Measurements from ENCODE around the gene PIP5KL1. TPM values are rescaled to one million over a fixed set of nuclear protein-coding genes. Genes with fewer than 3 reads are reported as not detected.

Gene PIP5KL1
- total RNA-seq, 1 donor from 2014 or later = 4.9 TPM

- H3K4me3 ChIP-seq (ENCODE audit: insufficient read depth, low read depth, low read length) = no peak overlapping the region
- DNase-seq (ENCODE audit: low read depth) = no peak
- H3K36me3 ChIP-seq (ENCODE audit: insufficient read depth, low read length) = no peaks in the 10 kb centered on the region
- no peaks in the 10 kb centered on the region for H3K27me3 ChIP-seq (ENCODE audit: insufficient read depth, low read length)
- Mint-ChIP-seq H3K36me3 (ENCODE audit: low read depth, unreplicated experiment) (peaks cover 10% of the 10 kb centered on the region), H3K4me3 (ENCODE audit: unreplicated experiment) (peak overlapping the region; percentile 67), H3K4me1 (ENCODE audit: low read depth, unreplicated experiment) (peaks cover 17% of the 10 kb centered on the region), H3K27me3 (ENCODE audit: low read depth, unreplicated experiment) (no peaks in the 10 kb centered on the region), H3K9me3 (ENCODE audit: unreplicated experiment) (no peaks in the 10 kb centered on the region), H3K27ac (ENCODE audit: unreplicated experiment) (peak overlapping the region; percentile 66)
- peaks cover 20% of the 10 kb centered on the region for H3K79me2 ChIP-seq (ENCODE audit: insufficient read depth, low read length)
- H3K4me2 ChIP-seq (ENCODE audit: low read length) = peak overlapping the region; percentile 94
- peaks cover 18% of the 10 kb centered on the region for H4K20me1 ChIP-seq (ENCODE audit: insufficient read depth, low read length)
- TF ChIP-seq EZH2 (IDR thresholded peaks at IDR 0.05; ENCODE audit: insufficient read depth, low read length) (no peak), CTCF (IDR thresholded peaks at IDR 0.05; ENCODE audit: insufficient read depth, low read depth, low read length) (no peak)
- no peak for FAIRE-seq
- H3K4me1 ChIP-seq (ENCODE audit: insufficient read depth, low read length) = peaks cover 44% of the 10 kb centered on the region
- H2AFZ ChIP-seq (ENCODE audit: low read depth, low read length) = no peak overlapping the region
- H3K9me3 ChIP-seq (ENCODE audit: insufficient read depth, low read depth, low read length) = no peaks in the 10 kb centered on the region
- peak overlapping the region; percentile 51 for H3K9ac ChIP-seq (ENCODE audit: low read length)
- H3K27ac ChIP-seq (ENCODE audit: low read depth, low read length) = no peak overlapping the region
These were observed 54.4 kb downstream of the PIP5KL1 start for GRCh38 chr9:127876026-127876763.

GRCh38 chr9:127875306-127875966, 55.1 kb downstream of the PIP5KL1 start:
- H3K4me3 ChIP-seq (ENCODE audit: insufficient read depth, low read depth, low read length) = no peak overlapping the region
- peaks cover 21% of the 10 kb centered on the region for H4K20me1 ChIP-seq (ENCODE audit: insufficient read depth, low read length)
- peak overlapping the region; percentile 77 for H3K4me2 ChIP-seq (ENCODE audit: low read length)
- no peak for TF ChIP-seq EZH2 (IDR thresholded peaks at IDR 0.05; ENCODE audit: insufficient read depth, low read length)
- no peak for TF ChIP-seq CTCF (IDR thresholded peaks at IDR 0.05; ENCODE audit: insufficient read depth, low read depth, low read length)
- no peak overlapping the region for H3K27ac ChIP-seq (ENCODE audit: low read depth, low read length)
- Mint-ChIP-seq H3K27me3 (ENCODE audit: low read depth, unreplicated experiment) (no peaks in the 10 kb centered on the region), H3K9me3 (ENCODE audit: unreplicated experiment) (no peaks in the 10 kb centered on the region), H3K4me3 (ENCODE audit: unreplicated experiment) (peak overlapping the region; percentile 67), H3K36me3 (ENCODE audit: low read depth, unreplicated experiment) (peaks cover 10% of the 10 kb centered on the region), H3K27ac (ENCODE audit: unreplicated experiment) (peak overlapping the region; percentile 66), H3K4me1 (ENCODE audit: low read depth, unreplicated experiment) (peaks cover 17% of the 10 kb centered on the region)
- H3K79me2 ChIP-seq (ENCODE audit: insufficient read depth, low read length) = peaks cover 20% of the 10 kb centered on the region
- no peak overlapping the region for H2AFZ ChIP-seq (ENCODE audit: low read depth, low read length)
- H3K9ac ChIP-seq (ENCODE audit: low read length) = peak overlapping the region; percentile 51
- DNase-seq (ENCODE audit: low read depth) (peak; percentile 69), FAIRE-seq (no peak)
- H3K27me3 ChIP-seq (ENCODE audit: insufficient read depth, low read length) = no peaks in the 10 kb centered on the region
- H3K4me1 ChIP-seq (ENCODE audit: insufficient read depth, low read length) = peaks cover 44% of the 10 kb centered on the region
- no peaks in the 10 kb centered on the region for H3K9me3 ChIP-seq (ENCODE audit: insufficient read depth, low read depth, low read length)
- H3K36me3 ChIP-seq (ENCODE audit: insufficient read depth, low read length) = no peaks in the 10 kb centered on the region

All from astrocyte (in vitro differentiated cells and primary cell).